Progenitor cell of endocrine pancreas (in vitro differentiated cells): Measurements from ENCODE around the gene HVCN1. TPM values are rescaled to one million over a fixed set of nuclear protein-coding genes. Genes with fewer than 3 reads are reported as not detected.
"Not testable (repeated sequence)": the region's sequence is repeated elsewhere in the genome, so short reads cannot be mapped to it uniquely, and the experiment has no call there.

ENCODE experiments used
- DNase-seq: peaks from one replicate; pipeline ENCODE4 v3.0.0; 2021; ENCODE audit warnings: low spot score; ENCODE audit not compliant: unreplicated experiment
- H3K27ac Mint-ChIP-seq: 2 replicates; pipeline ENCODE4 v1.8.0; 2021; ENCODE audit warnings: mild to moderate bottlenecking, moderate library complexity, mixed read lengths
- H3K27me3 Mint-ChIP-seq: 2 replicates; pipeline ENCODE4 v1.8.0; 2021; ENCODE audit warnings: mixed read lengths
- H3K36me3 Mint-ChIP-seq: 2 replicates; pipeline ENCODE4 v1.8.0; 2022; ENCODE audit warnings: mixed read lengths; ENCODE audit not compliant: insufficient read depth
- H3K4me1 Mint-ChIP-seq: 2 replicates; pipeline ENCODE4 v1.8.0; 2021; ENCODE audit warnings: low read depth, mixed read lengths
- H3K4me3 Mint-ChIP-seq: 2 replicates; pipeline ENCODE4 v1.8.0; 2021; ENCODE audit warnings: low read depth, mild to moderate bottlenecking, moderate library complexity, mixed read lengths
- H3K9me3 Mint-ChIP-seq: 2 replicates; pipeline ENCODE4 v1.8.0; 2021; ENCODE audit warnings: low read depth, mixed read lengths
- long read RNA-seq: library from polyadenylated mRNA; unstranded; transcript quantifications from one replicate; pipeline ENCODE4 v2.0.0, GENCODE V29; 2020
- total RNA-seq: library from RNA; stranded (reverse); gene quantifications from 2 replicates; pipeline ENCODE4 v1.2.1, GENCODE V29; 2021
- TF ChIP-seq, protein P1 (sequence below): fragments of 200-600 bp; sonication (generic); IDR thresholded peaks from one replicate; pipeline ENCODE4 v1.5.0; 2021; ENCODE audit warnings: antibody characterized with exemption, mild to moderate bottlenecking; ENCODE audit not compliant: unreplicated experiment

HVCN1 gene, protein sequence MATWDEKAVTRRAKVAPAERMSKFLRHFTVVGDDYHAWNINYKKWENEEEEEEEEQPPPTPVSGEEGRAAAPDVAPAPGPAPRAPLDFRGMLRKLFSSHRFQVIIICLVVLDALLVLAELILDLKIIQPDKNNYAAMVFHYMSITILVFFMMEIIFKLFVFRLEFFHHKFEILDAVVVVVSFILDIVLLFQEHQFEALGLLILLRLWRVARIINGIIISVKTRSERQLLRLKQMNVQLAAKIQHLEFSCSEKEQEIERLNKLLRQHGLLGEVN
- 4.2 and 5.0 TPM in 2 replicates for total RNA-seq
- long read RNA-seq, partial matches to known transcripts = 0 of 8 reads
- long read RNA-seq, other reads (novel, unspliced or antisense) = 8 of 8 reads

DNA sequence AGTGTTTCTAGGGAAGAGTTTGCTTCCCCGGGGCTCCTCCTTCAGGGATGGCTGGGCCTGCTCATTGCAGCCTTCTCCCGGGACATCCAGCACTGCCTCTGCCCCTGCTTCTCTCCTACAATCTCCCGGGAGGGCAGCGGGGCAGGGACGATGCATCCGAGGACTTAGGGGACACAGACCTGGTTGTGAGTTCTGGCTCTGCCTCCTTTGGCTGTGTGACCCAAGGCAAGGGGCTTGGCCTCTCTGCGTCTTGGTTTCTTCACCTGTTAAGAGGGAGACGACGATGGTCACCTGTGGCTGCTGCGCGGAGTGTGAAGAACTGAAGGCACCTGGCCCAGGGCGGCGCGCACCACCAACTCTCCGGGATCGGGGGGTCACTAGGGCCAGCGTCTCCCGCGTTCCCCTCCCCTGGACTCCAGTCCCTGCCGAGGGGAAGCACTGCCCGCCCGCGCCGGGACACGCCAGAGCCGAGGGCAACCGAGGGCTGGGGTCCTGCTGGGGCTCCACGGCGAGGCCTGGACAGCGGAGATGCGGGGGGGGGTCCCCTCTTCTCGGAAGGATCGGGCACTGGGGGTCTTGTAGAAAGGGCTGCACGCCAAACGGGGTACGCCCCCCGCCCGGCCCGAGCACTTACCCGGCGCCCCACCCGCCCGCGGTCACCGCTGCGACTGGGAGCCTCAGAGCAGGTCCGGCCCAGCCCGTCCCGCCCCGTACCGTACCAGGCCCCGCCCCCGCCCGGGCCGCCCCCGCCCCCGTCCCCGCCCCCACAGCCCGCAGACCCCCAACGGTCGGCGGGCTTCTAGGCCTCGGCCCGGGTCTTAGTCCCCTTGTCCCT, at the start of gene HVCN1:
TSS of gene HVCN1 (minus strand) at position 670 of the 835 bp plus-strand sequence. CDS start 5,870 bp downstream, outside the sequence.
- no peak for DNase-seq
- peaks cover 7% of the 10 kb centered on the region for H3K4me1 Mint-ChIP-seq
- H3K27me3 Mint-ChIP-seq = peaks cover 28% of the 10 kb centered on the region

DNA sequence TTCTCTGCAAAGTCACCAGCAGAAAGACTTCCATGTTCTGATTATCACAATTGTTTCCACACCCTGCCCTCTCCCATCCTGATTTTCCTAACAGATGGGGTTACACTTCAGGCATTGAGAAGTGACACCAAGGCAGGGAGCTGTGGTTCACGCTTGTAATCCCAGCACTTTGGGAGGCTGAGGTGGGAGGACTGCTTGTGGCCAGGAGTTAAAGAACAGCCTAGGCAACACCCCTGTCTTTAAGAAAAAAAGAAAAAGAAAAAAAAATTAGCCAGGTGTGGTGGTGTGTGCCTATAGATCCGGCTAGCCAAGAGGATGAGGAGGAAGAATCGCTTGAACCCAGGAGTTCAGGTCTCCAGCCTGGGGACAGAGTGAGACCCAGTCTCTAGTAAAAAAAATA, 48.6 kb upstream of the HVCN1 start:
- Mint-ChIP-seq H3K27ac (peak overlapping the region; percentile 74), H3K36me3 (peaks cover 10% of the 10 kb centered on the region), H3K4me3 (no peak overlapping the region), H3K9me3 (no peaks in the 10 kb centered on the region), H3K27me3 (no peaks in the 10 kb centered on the region), H3K4me1 (peaks cover 41% of the 10 kb centered on the region)
- DNase-seq = no peak
- TF ChIP-seq, protein P1, sequence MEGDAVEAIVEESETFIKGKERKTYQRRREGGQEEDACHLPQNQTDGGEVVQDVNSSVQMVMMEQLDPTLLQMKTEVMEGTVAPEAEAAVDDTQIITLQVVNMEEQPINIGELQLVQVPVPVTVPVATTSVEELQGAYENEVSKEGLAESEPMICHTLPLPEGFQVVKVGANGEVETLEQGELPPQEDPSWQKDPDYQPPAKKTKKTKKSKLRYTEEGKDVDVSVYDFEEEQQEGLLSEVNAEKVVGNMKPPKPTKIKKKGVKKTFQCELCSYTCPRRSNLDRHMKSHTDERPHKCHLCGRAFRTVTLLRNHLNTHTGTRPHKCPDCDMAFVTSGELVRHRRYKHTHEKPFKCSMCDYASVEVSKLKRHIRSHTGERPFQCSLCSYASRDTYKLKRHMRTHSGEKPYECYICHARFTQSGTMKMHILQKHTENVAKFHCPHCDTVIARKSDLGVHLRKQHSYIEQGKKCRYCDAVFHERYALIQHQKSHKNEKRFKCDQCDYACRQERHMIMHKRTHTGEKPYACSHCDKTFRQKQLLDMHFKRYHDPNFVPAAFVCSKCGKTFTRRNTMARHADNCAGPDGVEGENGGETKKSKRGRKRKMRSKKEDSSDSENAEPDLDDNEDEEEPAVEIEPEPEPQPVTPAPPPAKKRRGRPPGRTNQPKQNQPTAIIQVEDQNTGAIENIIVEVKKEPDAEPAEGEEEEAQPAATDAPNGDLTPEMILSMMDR = no peak

More for the DNA sequence above, at the start of gene HVCN1:
- TF ChIP-seq, protein P1 = no peak
- no peaks in the 10 kb centered on the region for H3K9me3 Mint-ChIP-seq
- peak within 1 kb of the TSS; percentile 85 for H3K4me3 Mint-ChIP-seq
- no peaks in the 10 kb centered on the region for H3K36me3 Mint-ChIP-seq
- peak within 1 kb of the TSS; percentile 95 for H3K27ac Mint-ChIP-seq

DNA sequence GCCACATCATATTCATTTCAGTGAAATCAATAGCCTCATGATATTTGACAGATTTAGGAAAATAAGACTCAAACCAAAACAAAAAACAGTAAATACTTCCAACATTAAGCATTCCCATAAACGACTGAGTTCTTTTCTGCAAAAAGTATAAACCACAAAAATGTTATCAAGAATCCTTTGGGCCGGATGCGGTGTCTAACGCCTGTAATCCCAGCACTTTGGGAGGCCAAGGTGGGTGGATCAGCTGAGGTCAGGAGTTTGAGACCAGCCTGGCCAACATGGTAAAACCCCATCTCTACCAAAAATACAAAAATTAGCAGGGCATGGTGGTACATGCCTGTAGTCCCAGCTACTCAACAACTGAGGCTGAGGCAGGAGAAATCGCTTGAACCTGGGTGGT, 48.1 kb upstream of the HVCN1 start:
- H3K4me3 Mint-ChIP-seq, H3K9me3 Mint-ChIP-seq, DNase-seq, H3K27ac Mint-ChIP-seq, H3K27me3 Mint-ChIP-seq: not testable (repeated sequence)
- peaks cover 12% of the 10 kb centered on the region for H3K36me3 Mint-ChIP-seq
- H3K4me1 Mint-ChIP-seq = peaks cover 46% of the 10 kb centered on the region

DNA sequence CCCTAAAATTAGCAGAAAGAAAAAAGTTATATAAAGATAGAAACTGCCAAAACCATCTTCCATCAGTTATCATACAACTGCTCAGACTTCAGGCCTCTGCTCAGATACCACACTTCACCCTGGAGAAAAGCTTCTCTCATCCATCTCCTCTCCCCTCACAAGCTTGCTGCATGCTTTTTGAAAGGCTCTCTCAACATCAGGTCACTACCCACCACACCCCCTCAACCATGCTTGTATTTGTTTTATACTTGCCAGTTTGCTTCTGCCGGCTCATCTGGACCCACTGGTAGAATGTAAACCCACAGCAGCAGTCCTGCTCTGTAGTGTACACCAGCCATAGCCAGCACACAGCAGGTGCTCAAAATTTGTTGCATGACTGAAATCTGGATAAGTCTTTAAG, 45.0 kb upstream of the HVCN1 start:
- DNase-seq = no peak
- H3K27ac Mint-ChIP-seq = peak overlapping the region; percentile 72
- TF ChIP-seq, protein P1 = no peak

DNA sequence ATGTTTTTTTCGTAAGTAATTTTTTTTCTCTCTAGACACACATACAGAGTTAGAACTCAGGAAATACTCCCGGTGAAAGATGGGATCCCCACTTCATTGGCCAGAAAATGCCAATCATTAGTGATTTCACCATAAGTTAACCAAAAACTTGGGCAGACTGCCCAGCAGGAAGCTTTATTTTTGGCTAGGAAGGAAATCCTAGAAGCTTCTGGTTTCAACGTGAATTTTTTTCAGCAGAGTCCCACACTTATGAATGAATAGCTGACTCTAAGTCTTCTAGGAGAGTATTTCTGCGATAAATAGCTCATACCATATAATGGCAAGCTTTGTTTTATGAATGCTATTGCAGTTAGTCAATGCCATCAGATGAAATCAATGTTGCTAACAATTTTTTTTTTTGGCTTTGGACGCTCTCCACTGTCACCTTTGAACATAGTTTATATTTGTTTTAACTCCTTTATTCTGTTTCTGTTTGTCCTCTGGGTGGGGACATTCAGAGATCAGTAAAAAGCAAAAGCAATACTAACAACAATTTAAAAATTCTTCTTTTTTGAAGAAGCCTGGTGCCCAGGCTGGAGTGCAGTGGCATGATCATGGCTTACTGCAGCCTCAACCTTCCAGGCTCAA, 44.3 kb upstream of the HVCN1 start:
- TF ChIP-seq, protein P1 = no peak
- H3K9me3 Mint-ChIP-seq = no peaks in the 10 kb centered on the region
- peaks cover 22% of the 10 kb centered on the region for H3K36me3 Mint-ChIP-seq
- no peak for DNase-seq
- H3K4me1 Mint-ChIP-seq = peaks cover 32% of the 10 kb centered on the region
- no peaks in the 10 kb centered on the region for H3K27me3 Mint-ChIP-seq
- H3K4me3 Mint-ChIP-seq = no peak overlapping the region
- no peak overlapping the region for H3K27ac Mint-ChIP-seq

More for the DNA sequence above, 45.0 kb upstream of the HVCN1 start:
- Mint-ChIP-seq H3K4me1 (peaks cover 39% of the 10 kb centered on the region), H3K36me3 (peaks cover 19% of the 10 kb centered on the region), H3K9me3 (no peaks in the 10 kb centered on the region), H3K27me3 (no peaks in the 10 kb centered on the region), H3K4me3 (no peak overlapping the region)
